ENCODE measurements around the gene GIGYF2. TPM values are rescaled to one million over a fixed set of nuclear protein-coding genes. Genes with fewer than 3 reads are reported as not detected.

The GIGYF2 gene
- total and polyA plus RNA-seq, 2 of the 13 experiments (the other 11 are each of a cell fraction or from before 2014, with no cell fraction given): 44.9 to 73.5 TPM

GRCh38 chr2:232869138-232870017, 172.2 kb downstream of the GIGYF2 start (continued):
- 0 out of 2 replicates have a peak, but pooled peaks have one; percentile 8 for TF ChIP-seq MYPOP (CRISPR knock-in tag; IDR thresholded peaks at IDR 0.05)

GRCh38 chr2:232870018-232870765, 173.1 kb downstream of the GIGYF2 start, which contains the start of gene SNORC:
Gene SNORC (plus strand): TSS chr2:232870264. CDS start chr2:232870342, 78 bp downstream.
- in situ Hi-C loops (cut with HindIII; ENCODE audit: extremely low pct_ligation_motif_present, low pct_unique_long_range_greater_than_20kb) (no loop called here), intact Hi-C loops (cut with micrococcal nuclease; ENCODE audit: unreplicated experiment) (no loop called here)
- peak within 1 kb of the TSS; percentile 21 for H2AFZ ChIP-seq (ENCODE audit: low read length)
- no peak for FAIRE-seq
- peak within 1 kb of the TSS; percentile 51 to 72 (median 57) for H3K4me3 ChIP-seq (replicated peaks in 1 of 3; ENCODE audit: insufficient read depth in 1 of 3, low read depth in 2 of 3, low read length in 3 of 3)
- H3K27me3 ChIP-seq (ENCODE audit: control insufficient read depth in 1 of 2, insufficient read depth in 2 of 2, low read length in 2 of 2): no peaks in the 10 kb centered on the region
- H3K4me2 ChIP-seq (ENCODE audit: low read depth, low read length): peak within 1 kb of the TSS; percentile 79
- ChIA-PET POLR2A (interaction anchor here (1.3 to 8.6 kb wide), 2 partner anchors 13 to 143 kb away, joined by 3 to 297 read pairs; partner anchors contain the start of gene NGEF), CTCF (ENCODE audit: low intra/inter-chr PET ratio, low total read pairs) (interaction anchor here (2.8 kb wide), 1 partner anchor 17 kb away, joined by 9 read pairs; no protein-coding TSS in a partner anchor)
- H3K27ac ChIP-seq (ENCODE audit: extremely low read length, insufficient read depth, low read length): peak within 1 kb of the TSS; percentile 94
- H3K79me2 ChIP-seq (ENCODE audit: insufficient read depth, low read length): peaks cover 48% of the 10 kb centered on the region
- peak; percentile 8 for ATAC-seq
- H4K20me1 ChIP-seq (ENCODE audit: insufficient read depth, low read length): no peaks in the 10 kb centered on the region
- H3K9ac ChIP-seq (ENCODE audit: insufficient read depth, low read depth, low read length): peak within 1 kb of the TSS; percentile 92
- TSS peak; percentile 71 for BruUV-seq (replicated peaks)
- no peaks in the 10 kb centered on the region for H3K9me3 ChIP-seq (ENCODE audit: low read length)
- peaks cover 71% of the 10 kb centered on the region for H3K4me1 ChIP-seq (ENCODE audit: insufficient read depth, low read length)
- peak; percentile 48 for DNase-seq (ENCODE audit: low spot score)
- WGBS (ENCODE audit: low lambda C conversion rate): 61% methylated on average over 6 of the region's 21 CpGs
- peaks cover 0 to 5% of the 10 kb centered on the region in 2 experiments; a peak in 2 of 5 replicates for H3K36me3 ChIP-seq (replicated peaks in 1 of 2; ENCODE audit: control insufficient read depth in 1 of 2, insufficient read depth in 2 of 2, low read length in 2 of 2)
- no peak for TF ChIP-seq STAT6 (CRISPR knock-in tag; IDR thresholded peaks at IDR 0.05; ENCODE audit: borderline replicate concordance)
- no peak for TF ChIP-seq SOX13 (IDR thresholded peaks at IDR 0.05)
- no peak for TF ChIP-seq SOX13 (CRISPR knock-in tag; conservative IDR thresholded peaks at IDR 0.05 in 1 of 2, IDR thresholded peaks at IDR 0.05 in 1 of 2)
- TF ChIP-seq JUNB (CRISPR knock-in tag; IDR thresholded peaks at IDR 0.05; ENCODE audit: borderline replicate concordance): no peak
- TF ChIP-seq ZC3H13 (CRISPR knock-in tag; IDR thresholded peaks at IDR 0.05): no peak
- TF ChIP-seq PRMT3 (CRISPR knock-in tag; IDR thresholded peaks at IDR 0.05; ENCODE audit: borderline replicate concordance, low read depth): no peak
- no peak for TF ChIP-seq DRAP1 (CRISPR knock-in tag; IDR thresholded peaks at IDR 0.05)
- TF ChIP-seq CBFB (CRISPR knock-in tag; IDR thresholded peaks at IDR 0.05): no peak
- no peak for TF ChIP-seq ARID4A (CRISPR knock-in tag; IDR thresholded peaks at IDR 0.05; ENCODE audit: borderline replicate concordance)
